HUES64 (cell line): Measurements from ENCODE around the gene CLCN1.

ENCODE experiments used
- H3K27ac ChIP-seq: 2 replicates; pipeline ENCODE4 v1.7.0; 2013; ENCODE audit warnings: low read depth, low read length, inconsistent platforms
- H3K27me3 ChIP-seq: 2 replicates; pipeline ENCODE4 v1.6.1; 2013; ENCODE audit warnings: mild to moderate bottlenecking, low read length; ENCODE audit not compliant: insufficient read depth
- H3K36me3 ChIP-seq: 2 replicates; pipeline ENCODE4 v1.6.1; 2013; ENCODE audit warnings: mild to moderate bottlenecking, low read length; ENCODE audit not compliant: insufficient read depth
- H3K4me1 ChIP-seq: 2 replicates; pipeline ENCODE4 v1.6.1; 2013; ENCODE audit warnings: mild to moderate bottlenecking, low read length, moderate library complexity; ENCODE audit not compliant: insufficient read depth
- H3K4me3 ChIP-seq: 2 replicates; pipeline ENCODE4 v1.5.1; 2013; ENCODE audit warnings: mild to moderate bottlenecking, low read length, moderate library complexity
- H3K9ac ChIP-seq: 2 replicates; pipeline ENCODE4 v1.6.1; 2013; ENCODE audit warnings: mild to moderate bottlenecking, low read depth, low read length
- H3K9me3 ChIP-seq: 2 replicates; pipeline ENCODE4 v1.6.1; 2013; ENCODE audit warnings: low read depth, low read length; ENCODE audit not compliant: insufficient read depth
- WGBS: fragments of 150-250, 120-280 bp; methylation state at CpG from one replicate; pipeline ENCODE4 v1.1.7; 2013; ENCODE audit warnings: missing lambda C conversion rate; 5-methylcytosine and 5-hydroxymethylcytosine counted together

Gene CLCN1

DNA sequence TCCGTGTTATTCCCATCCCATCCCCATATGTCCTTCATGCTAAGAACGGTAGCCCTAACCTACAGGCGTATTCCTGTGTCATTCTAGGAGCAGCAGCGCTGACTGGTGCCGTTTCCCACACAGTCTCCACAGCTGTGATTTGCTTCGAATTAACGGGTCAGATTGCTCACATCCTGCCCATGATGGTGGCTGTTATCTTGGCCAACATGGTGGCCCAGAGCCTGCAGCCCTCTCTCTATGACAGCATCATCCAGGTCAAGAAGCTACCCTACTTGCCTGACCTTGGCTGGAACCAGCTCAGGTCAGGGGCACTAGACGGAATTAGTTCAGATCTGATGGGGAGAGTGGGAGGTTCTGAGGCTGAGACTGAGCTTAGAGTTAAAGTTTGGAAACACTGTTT, 25.9 kb downstream of the CLCN1 start:
- no peak overlapping the region for H3K27ac ChIP-seq
- no peaks in the 10 kb centered on the region for H3K36me3 ChIP-seq
- 96% methylated on average over 8 of the region's 8 CpGs for WGBS
- H3K4me3 ChIP-seq, result no peak overlapping the region
- H3K4me1 ChIP-seq, result no peaks in the 10 kb centered on the region; the same call in 1 of the 2 replicates
- no peaks in the 10 kb centered on the region for H3K9me3 ChIP-seq
- peaks cover 3% of the 10 kb centered on the region; the same call in 1 of the 2 replicates for H3K27me3 ChIP-seq
- no peak overlapping the region for H3K9ac ChIP-seq

GRCh38 chr7:143343596-143343995, 27.7 kb downstream of the CLCN1 start:
- H3K36me3 ChIP-seq, result no peaks in the 10 kb centered on the region
- H3K27me3 ChIP-seq, result peaks cover 3% of the 10 kb centered on the region; the same call in 1 of the 2 replicates
- no peak overlapping the region for H3K4me3 ChIP-seq
- H3K9me3 ChIP-seq, result no peaks in the 10 kb centered on the region
- no peak overlapping the region for H3K9ac ChIP-seq
- no peak overlapping the region for H3K27ac ChIP-seq
- H3K4me1 ChIP-seq, result no peaks in the 10 kb centered on the region; the same call in 1 of the 2 replicates
- 90% methylated on average over 3 of the region's 3 CpGs for WGBS

DNA sequence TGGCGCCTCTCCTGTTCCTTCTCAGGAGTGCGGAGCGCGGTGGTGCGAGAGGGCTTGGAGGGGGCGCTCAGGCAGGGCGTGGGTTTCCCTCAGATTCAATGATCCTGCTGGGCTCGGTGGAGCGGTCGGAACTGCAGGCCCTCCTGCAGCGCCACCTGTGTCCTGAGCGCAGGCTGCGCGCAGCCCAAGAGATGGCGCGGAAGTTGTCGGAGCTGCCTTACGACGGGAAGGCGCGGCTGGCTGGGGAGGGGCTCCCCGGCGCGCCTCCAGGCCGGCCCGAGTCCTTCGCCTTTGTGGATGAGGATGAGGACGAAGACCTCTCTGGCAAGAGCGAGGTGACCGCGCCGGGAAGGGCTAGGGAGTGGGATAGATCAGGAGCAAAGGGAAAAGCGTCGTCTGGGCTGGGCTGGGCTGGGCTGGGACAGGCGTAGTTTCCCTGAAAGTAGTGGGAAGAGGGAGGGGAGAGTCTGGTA, 29.6 kb downstream of the CLCN1 start:
- Histone ChIP-seq H3K4me3 (peak overlapping the region; percentile 53), H3K4me1 (no peaks in the 10 kb centered on the region; the same call in 1 of the 2 replicates), H3K9me3 (no peaks in the 10 kb centered on the region), H3K27ac (no peak overlapping the region), H3K9ac (0 out of 2 replicates have a peak overlapping the region, but pooled peaks have one; percentile 20), H3K36me3 (no peaks in the 10 kb centered on the region), H3K27me3 (peaks cover 3% of the 10 kb centered on the region; the same call in 1 of the 2 replicates)
- 3% methylated on average over 35 of the region's 35 CpGs for WGBS

DNA sequence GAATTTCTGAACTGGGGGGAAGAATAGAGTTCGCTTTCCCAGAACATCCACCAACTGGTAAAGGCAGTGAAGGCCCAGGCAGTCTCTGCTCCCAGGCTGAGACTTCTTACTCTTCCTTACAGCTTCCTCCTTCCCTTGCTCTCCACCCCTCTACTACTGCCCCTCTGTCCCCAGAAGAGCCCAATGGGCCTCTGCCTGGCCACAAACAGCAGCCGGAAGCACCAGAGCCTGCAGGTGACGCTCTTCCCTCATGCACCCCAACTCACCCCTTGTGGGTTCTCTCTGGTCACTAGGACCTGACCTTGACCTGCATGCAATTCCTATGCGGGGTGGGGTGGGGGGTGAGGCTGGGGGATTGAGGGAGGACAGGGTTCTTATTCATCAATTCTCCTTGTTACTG, 30.1 kb downstream of the CLCN1 start:
- Histone ChIP-seq H3K4me3 (peak overlapping the region; percentile 53; the same call in 1 of the 2 replicates), H3K27ac (no peak overlapping the region), H3K27me3 (peaks cover 3% of the 10 kb centered on the region; the same call in 1 of the 2 replicates), H3K9me3 (no peaks in the 10 kb centered on the region), H3K9ac (no peak overlapping the region), H3K36me3 (no peaks in the 10 kb centered on the region), H3K4me1 (peaks cover under 1% of the 10 kb centered on the region; the same call in 1 of the 2 replicates)
- WGBS, result 72% methylated on average over 4 of the region's 4 CpGs

- H3K9me3 ChIP-seq, result no peaks in the 10 kb centered on the region
- H3K9ac ChIP-seq, result no peak overlapping the region
- H3K36me3 ChIP-seq, result no peaks in the 10 kb centered on the region
- peaks cover 5% of the 10 kb centered on the region; the same call in 1 of the 2 replicates for H3K4me1 ChIP-seq
- no peak overlapping the region for H3K27ac ChIP-seq
- no peak overlapping the region for H3K4me3 ChIP-seq
- H3K27me3 ChIP-seq, result peaks cover 3% of the 10 kb centered on the region; the same call in 1 of the 2 replicates
- 72% methylated on average over 4 of the region's 5 CpGs for WGBS
These were observed 32.0 kb downstream of the CLCN1 start for GRCh38 chr7:143347950-143348349.

DNA sequence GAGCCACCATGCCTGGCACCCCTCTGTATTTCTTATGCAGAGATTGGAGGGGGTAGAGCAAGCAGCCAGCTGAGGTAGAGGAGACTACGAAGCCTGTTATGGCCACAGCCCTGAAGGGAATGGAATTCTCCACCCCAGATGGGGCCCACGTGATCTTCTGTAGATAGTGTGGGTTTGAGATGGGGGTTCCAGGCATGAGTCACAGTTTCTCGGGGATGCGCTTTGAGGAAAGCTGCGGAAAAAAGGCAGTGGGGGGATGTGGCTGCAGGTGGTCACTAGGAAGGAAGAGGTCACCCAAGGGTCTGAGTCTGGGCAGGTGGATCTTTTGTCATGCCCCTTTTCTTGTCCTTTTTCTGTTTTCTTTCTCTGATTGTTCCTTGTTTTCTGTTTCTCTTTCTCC, 35.1 kb downstream of the CLCN1 start:
- Histone ChIP-seq H3K4me3 (no peak overlapping the region), H3K27me3 (no peaks in the 10 kb centered on the region), H3K9me3 (no peaks in the 10 kb centered on the region), H3K4me1 (0 out of 2 replicates have a peak, but pooled peaks cover 8% of the 10 kb centered on the region), H3K36me3 (peaks cover 13% of the 10 kb centered on the region), H3K9ac (no peak overlapping the region), H3K27ac (no peak overlapping the region)
- 77% methylated on average over 5 of the region's 5 CpGs for WGBS

DNA sequence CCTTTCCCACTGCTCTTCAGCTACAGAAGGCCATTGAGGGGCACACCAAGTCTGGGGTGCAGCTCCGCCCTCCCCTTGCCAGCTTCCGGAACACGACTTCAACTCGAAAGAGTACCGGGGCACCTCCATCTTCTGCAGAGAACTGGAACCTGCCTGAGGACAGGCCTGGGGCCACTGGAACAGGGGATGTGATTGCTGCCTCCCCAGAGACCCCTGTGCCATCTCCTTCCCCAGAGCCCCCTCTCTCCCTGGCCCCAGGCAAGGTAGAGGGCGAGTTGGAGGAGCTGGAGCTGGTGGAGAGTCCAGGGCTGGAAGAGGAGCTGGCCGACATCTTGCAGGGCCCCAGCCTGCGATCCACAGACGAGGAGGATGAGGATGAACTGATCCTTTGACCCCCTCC, 35.7 kb downstream of the CLCN1 start:
- H3K27ac ChIP-seq, result no peak overlapping the region
- no peak overlapping the region for H3K9ac ChIP-seq
- H3K4me3 ChIP-seq, result no peak overlapping the region
- H3K36me3 ChIP-seq, result peaks cover 19% of the 10 kb centered on the region
- H3K4me1 ChIP-seq, result 0 out of 2 replicates have a peak, but pooled peaks cover 8% of the 10 kb centered on the region
- no peaks in the 10 kb centered on the region for H3K27me3 ChIP-seq
- H3K9me3 ChIP-seq, result no peaks in the 10 kb centered on the region
- WGBS, result 93% methylated on average over 9 of the region's 9 CpGs

DNA sequence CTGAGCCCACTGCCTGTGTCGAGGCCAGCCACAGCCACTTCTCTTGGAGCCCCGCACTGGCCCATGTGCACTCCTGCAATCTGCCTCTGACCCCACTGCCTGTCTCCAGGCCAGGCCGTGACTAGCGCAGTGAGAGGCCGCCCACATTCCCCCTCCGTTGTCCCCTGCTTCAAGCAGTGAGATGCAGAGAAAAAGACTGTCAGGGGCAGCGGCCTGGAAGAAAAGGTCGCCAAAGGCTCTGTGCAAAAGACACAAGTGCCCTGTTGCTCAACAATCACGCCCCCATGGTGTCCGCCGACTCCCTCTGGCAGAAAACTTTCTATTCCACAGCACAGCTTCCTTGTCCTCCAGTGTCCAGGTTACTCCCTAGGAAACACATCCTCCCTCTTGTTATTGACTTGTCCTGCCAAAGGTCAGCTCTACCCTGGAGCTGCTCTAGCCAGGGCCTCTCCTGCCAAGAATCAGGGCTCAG, 36.7 kb downstream of the CLCN1 start:
- WGBS, result 81% methylated on average over 11 of the region's 11 CpGs
- Histone ChIP-seq H3K4me3 (no peak overlapping the region), H3K9me3 (no peaks in the 10 kb centered on the region), H3K9ac (no peak overlapping the region), H3K4me1 (0 out of 2 replicates have a peak, but pooled peaks cover 8% of the 10 kb centered on the region), H3K27me3 (no peaks in the 10 kb centered on the region), H3K36me3 (peaks cover 28% of the 10 kb centered on the region), H3K27ac (no peak overlapping the region)

GRCh38 chr7:143354376-143354775, 38.5 kb downstream of the CLCN1 start:
- 0 out of 2 replicates have a peak, but pooled peaks cover 8% of the 10 kb centered on the region for H3K4me1 ChIP-seq
- H3K9me3 ChIP-seq, result no peaks in the 10 kb centered on the region
- no peaks in the 10 kb centered on the region for H3K27me3 ChIP-seq
- 93% methylated on average over 8 of the region's 8 CpGs for WGBS
- H3K27ac ChIP-seq, result no peak overlapping the region
- H3K4me3 ChIP-seq, result no peak overlapping the region
- no peak overlapping the region for H3K9ac ChIP-seq
- H3K36me3 ChIP-seq, result peaks cover 46% of the 10 kb centered on the region

DNA sequence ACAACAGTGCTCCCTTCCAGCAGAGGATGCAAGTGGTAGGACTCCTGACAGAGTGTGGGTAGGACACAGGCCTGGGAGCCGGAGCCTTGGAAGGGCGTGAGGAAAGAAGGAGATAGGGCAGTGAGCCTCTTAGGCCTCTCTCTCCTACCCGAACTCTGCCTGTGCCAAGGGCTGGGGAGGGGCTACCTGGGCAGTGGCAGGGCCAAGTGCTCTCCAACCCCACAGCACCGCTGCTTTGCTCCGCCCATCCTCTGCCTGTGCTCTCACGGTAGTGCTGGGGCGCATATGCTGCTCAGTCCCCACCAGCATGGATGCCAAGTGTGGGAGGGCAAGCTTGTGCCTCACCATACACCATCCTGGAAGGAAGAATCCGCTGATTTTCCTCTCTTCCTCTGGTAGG, 39.1 kb downstream of the CLCN1 start:
- peaks cover 51% of the 10 kb centered on the region for H3K36me3 ChIP-seq
- H3K4me3 ChIP-seq, result no peak overlapping the region
- H3K27me3 ChIP-seq, result no peaks in the 10 kb centered on the region
- no peaks in the 10 kb centered on the region for H3K9me3 ChIP-seq
- no peak overlapping the region for H3K27ac ChIP-seq
- H3K9ac ChIP-seq, result no peak overlapping the region
- 0 out of 2 replicates have a peak, but pooled peaks cover 8% of the 10 kb centered on the region for H3K4me1 ChIP-seq
- WGBS, result 85% methylated on average over 8 of the region's 8 CpGs

GRCh38 chr7:143355450-143356385, 39.8 kb downstream of the CLCN1 start:
- no peaks in the 10 kb centered on the region for H3K9me3 ChIP-seq
- H3K4me1 ChIP-seq, result peaks cover 16% of the 10 kb centered on the region
- H3K36me3 ChIP-seq, result peaks cover 51% of the 10 kb centered on the region
- no peak overlapping the region for H3K4me3 ChIP-seq
- no peak overlapping the region for H3K27ac ChIP-seq
- WGBS, result 93% methylated on average over 15 of the region's 16 CpGs
- no peak overlapping the region for H3K9ac ChIP-seq
- H3K27me3 ChIP-seq, result peaks cover 4% of the 10 kb centered on the region; the same call in 1 of the 2 replicates
